Measurements from ENCODE around the gene PPP1R9A. TPM values are rescaled to one million over a fixed set of nuclear protein-coding genes. Genes with fewer than 3 reads are reported as not detected.
A peak's percentile ranks its signal among the peaks of the same experiment; 100 is the strongest.

The PPP1R9A gene
- total and polyA plus RNA-seq, 8 donors: 18.7 to 28.6 (median 24.3) TPM

GRCh38 chr7:95244616-95245015 lies 337.2 kb downstream of the PPP1R9A start:
- H3K9me3 ChIP-seq: no peaks in the 10 kb centered on the region
- no peaks in the 10 kb centered on the region for H3K4me1 ChIP-seq
- TF ChIP-seq, protein P1, sequence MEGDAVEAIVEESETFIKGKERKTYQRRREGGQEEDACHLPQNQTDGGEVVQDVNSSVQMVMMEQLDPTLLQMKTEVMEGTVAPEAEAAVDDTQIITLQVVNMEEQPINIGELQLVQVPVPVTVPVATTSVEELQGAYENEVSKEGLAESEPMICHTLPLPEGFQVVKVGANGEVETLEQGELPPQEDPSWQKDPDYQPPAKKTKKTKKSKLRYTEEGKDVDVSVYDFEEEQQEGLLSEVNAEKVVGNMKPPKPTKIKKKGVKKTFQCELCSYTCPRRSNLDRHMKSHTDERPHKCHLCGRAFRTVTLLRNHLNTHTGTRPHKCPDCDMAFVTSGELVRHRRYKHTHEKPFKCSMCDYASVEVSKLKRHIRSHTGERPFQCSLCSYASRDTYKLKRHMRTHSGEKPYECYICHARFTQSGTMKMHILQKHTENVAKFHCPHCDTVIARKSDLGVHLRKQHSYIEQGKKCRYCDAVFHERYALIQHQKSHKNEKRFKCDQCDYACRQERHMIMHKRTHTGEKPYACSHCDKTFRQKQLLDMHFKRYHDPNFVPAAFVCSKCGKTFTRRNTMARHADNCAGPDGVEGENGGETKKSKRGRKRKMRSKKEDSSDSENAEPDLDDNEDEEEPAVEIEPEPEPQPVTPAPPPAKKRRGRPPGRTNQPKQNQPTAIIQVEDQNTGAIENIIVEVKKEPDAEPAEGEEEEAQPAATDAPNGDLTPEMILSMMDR (IDR thresholded peaks at IDR 0.05): no peak
- intact Hi-C loops (cut with DNase I): no loop called here
- H3K36me3 ChIP-seq: no peaks in the 10 kb centered on the region
- H3K4me3 ChIP-seq: no peak overlapping the region
- ATAC-seq: no peak
- H3K27me3 ChIP-seq: no peaks in the 10 kb centered on the region
- H3K27ac ChIP-seq: no peak overlapping the region
- no peak for DNase-seq

- TF ChIP-seq, protein P1 (IDR thresholded peaks at IDR 0.05): no peak
- Histone ChIP-seq H3K27me3 (no peaks in the 10 kb centered on the region), H3K9me3 (no peaks in the 10 kb centered on the region), H3K36me3 (no peaks in the 10 kb centered on the region), H3K4me3 (no peak overlapping the region), H3K4me1 (no peaks in the 10 kb centered on the region), H3K27ac (no peak overlapping the region)
- ATAC-seq (peak; percentile 77), DNase-seq (no peak)
- intact Hi-C loops (cut with DNase I): no loop called here
These were observed 338.6 kb downstream of the PPP1R9A start for GRCh38 chr7:95245828-95246500.

- TF ChIP-seq, protein P1 (IDR thresholded peaks at IDR 0.05): peak; percentile 40 to 72
- Histone ChIP-seq H3K27ac (no peak overlapping the region), H3K4me1 (no peaks in the 10 kb centered on the region), H3K36me3 (no peaks in the 10 kb centered on the region), H3K4me3 (no peak overlapping the region), H3K9me3 (no peaks in the 10 kb centered on the region), H3K27me3 (no peaks in the 10 kb centered on the region)
- DNase-seq (peak in 3 of 4 donors; percentile 41 to 80 (median 55)), ATAC-seq (peak; percentile 98)
- intact Hi-C loops (cut with DNase I): no loop called here
These were observed 339.5 kb downstream of the PPP1R9A start for GRCh38 chr7:95246831-95247370.

- intact Hi-C loops (cut with DNase I): no loop called here
- Histone ChIP-seq H3K27ac (no peak overlapping the region), H3K36me3 (no peaks in the 10 kb centered on the region), H3K4me1 (no peaks in the 10 kb centered on the region), H3K27me3 (no peaks in the 10 kb centered on the region), H3K9me3 (no peaks in the 10 kb centered on the region), H3K4me3 (no peak overlapping the region)
- ATAC-seq: no peak
- DNase-seq: peak in 1 of 4 donors; percentile 44
- TF ChIP-seq, protein P1 (IDR thresholded peaks at IDR 0.05): no peak
These were observed 343.2 kb downstream of the PPP1R9A start for GRCh38 chr7:95250571-95250970.

GRCh38 chr7:95251966-95252365 lies 344.6 kb downstream of the PPP1R9A start:
- ATAC-seq (no peak), DNase-seq (no peak)
- intact Hi-C loops (cut with DNase I): no loop called here
- H3K4me1 ChIP-seq: no peaks in the 10 kb centered on the region
- TF ChIP-seq, protein P1 (IDR thresholded peaks at IDR 0.05): no peak
- H3K4me3 ChIP-seq: no peak overlapping the region
- no peaks in the 10 kb centered on the region for H3K9me3 ChIP-seq
- no peak overlapping the region for H3K27ac ChIP-seq
- H3K27me3 ChIP-seq: no peaks in the 10 kb centered on the region
- no peaks in the 10 kb centered on the region for H3K36me3 ChIP-seq
